Sigmoid colon (tissue), 4 donors: ENCODE data around the gene TRIM45.

Experiments used
- CTCF ChIP-seq, 4 experiments: fragments of 450-650 bp in 3 of 4; fragments of 200-600 bp in 1 of 4; IDR thresholded peaks; one replicate each; pipeline ENCODE4 v1.5.1; 2016 to 2019; ENCODE audit warnings: antibody characterized with exemption in 4 of 4, mild to moderate bottlenecking in 3 of 4, moderate library complexity in 2 of 4
- POLR2AphosphoS5 ChIP-seq, 4 donors: sonication (generic); formaldehyde crosslinking; IDR thresholded peaks; one replicate each; pipeline ENCODE4 v1.6.1; 2017; ENCODE audit warnings: antibody characterized with exemption in 4 of 4

DNA sequence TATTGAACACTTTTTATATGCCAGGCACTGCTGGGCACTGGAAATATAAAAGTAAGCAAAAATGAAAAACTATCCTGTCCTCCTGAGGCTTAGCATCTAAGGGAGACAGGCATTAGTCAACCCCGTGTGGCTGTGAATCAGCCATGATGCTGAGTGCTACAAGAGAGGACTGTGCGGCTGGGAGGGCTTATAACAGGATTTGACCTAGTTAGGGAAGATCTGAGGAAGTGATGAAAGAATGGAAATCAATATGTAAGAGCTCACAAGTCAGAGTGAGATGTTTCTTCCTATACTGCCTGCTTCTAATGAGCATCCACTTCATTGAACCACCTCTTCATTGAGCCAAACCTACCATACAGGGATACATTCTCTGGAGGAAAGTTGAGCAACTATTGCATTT is 15.1 kb downstream of the TRIM45 start:
- TF ChIP-seq CTCF (IDR thresholded peaks at IDR 0.05) (no peak), POLR2AphosphoS5 (IDR thresholded peaks at IDR 0.05) (no peak)
